GM18517 (cell line): ENCODE data around the gene RSPO3.
"Not testable (repeated sequence)": the region's sequence is repeated elsewhere in the genome, so short reads cannot be mapped to it uniquely, and the experiment has no call there.

Experiments used
- ATAC-seq: cut with Tn5 transposase; IDR thresholded peaks from one replicate; pipeline ENCODE4 v1.9.1; 2021; ENCODE audit warnings: mild to moderate bottlenecking, moderate library complexity; ENCODE audit not compliant: unreplicated experiment

RSPO3 gene

GRCh38 chr6:127201321-127201720 is 82.8 kb downstream of the RSPO3 start:
- no peak for ATAC-seq

GRCh38 chr6:127202676-127203075 is 84.2 kb downstream of the RSPO3 start:
- ATAC-seq: no peak

- ATAC-seq: no peak
These were observed 85.8 kb downstream of the RSPO3 start for GRCh38 chr6:127204281-127204680.

- no peak for ATAC-seq
These were observed 86.6 kb downstream of the RSPO3 start for GRCh38 chr6:127205036-127205435.

- no peak for ATAC-seq
These were observed 88.1 kb downstream of the RSPO3 start for GRCh38 chr6:127206531-127207095.

GRCh38 chr6:127207591-127208120 is 89.2 kb downstream of the RSPO3 start:
- no peak for ATAC-seq

GRCh38 chr6:127210725-127211124 is 92.3 kb downstream of the RSPO3 start:
- ATAC-seq: no peak

- no peak for ATAC-seq
These were observed 93.9 kb downstream of the RSPO3 start for GRCh38 chr6:127212376-127212775.

GRCh38 chr6:127214032-127214431 is 95.6 kb downstream of the RSPO3 start:
- not testable (repeated sequence) for ATAC-seq

- ATAC-seq: not testable (repeated sequence)
These were observed 96.1 kb downstream of the RSPO3 start for GRCh38 chr6:127214531-127214930.

- ATAC-seq: no peak
These were observed 97.5 kb downstream of the RSPO3 start for GRCh38 chr6:127215931-127216330.

- no peak for ATAC-seq
These were observed 98.6 kb downstream of the RSPO3 start for GRCh38 chr6:127216810-127217789.

- no peak for ATAC-seq
These were observed 101.4 kb downstream of the RSPO3 start for GRCh38 chr6:127219869-127220268.

- ATAC-seq: no peak
These were observed 102.7 kb downstream of the RSPO3 start for GRCh38 chr6:127221201-127221600.

- ATAC-seq: no peak
These were observed 103.9 kb downstream of the RSPO3 start for GRCh38 chr6:127222418-127222817.

GRCh38 chr6:127225497-127225896 is 107.0 kb downstream of the RSPO3 start:
- ATAC-seq: no peak

GRCh38 chr6:127233819-127234218 is 115.3 kb downstream of the RSPO3 start:
- ATAC-seq: not testable (repeated sequence)

GRCh38 chr6:127243501-127243900 is 125.0 kb downstream of the RSPO3 start:
- ATAC-seq: no peak
